GM19351 (cell line): ENCODE data around the gene TCAF1.

ENCODE experiments used
- ATAC-seq: cut with Tn5 transposase; IDR thresholded peaks from one replicate; pipeline ENCODE4 v1.9.1; 2021; ENCODE audit warnings: mild to moderate bottlenecking, moderate library complexity; ENCODE audit not compliant: unreplicated experiment

Gene TCAF1

GRCh38 chr7:143901668-143902331 is at the start of gene TCAF1:
TCAF1 (minus strand) TSS chr7:143902176; CDS start chr7:143876608, 25,568 bp downstream.
- ATAC-seq, result peak; percentile 86

GRCh38 chr7:143948733-143949132 is 46.8 kb upstream of the TCAF1 start:
- ATAC-seq, result no peak

DNA sequence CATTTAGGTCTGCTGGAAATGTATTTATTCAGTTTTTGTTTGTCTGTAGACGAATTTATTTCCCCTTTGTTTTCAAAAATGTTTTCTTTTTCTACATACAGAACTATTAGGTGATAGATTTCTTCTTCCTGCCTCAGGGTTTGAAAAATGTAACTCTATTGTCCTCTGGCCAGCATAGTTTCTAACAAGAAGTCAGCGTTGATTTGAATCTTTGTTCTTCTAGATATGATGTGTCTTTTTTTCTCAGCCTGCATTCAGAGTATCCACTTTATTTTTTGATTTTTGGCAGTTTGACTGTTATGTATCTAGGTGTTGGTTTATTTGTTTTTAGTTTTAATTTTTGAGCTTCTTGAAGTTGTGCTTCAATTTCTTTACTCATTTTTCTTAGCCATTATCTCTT is 45.1 kb upstream of the TCAF1 start:
- ATAC-seq, result no peak

- ATAC-seq, result no peak
Measured at GRCh38 chr7:143945423-143945822, 43.4 kb upstream of the TCAF1 start.

DNA sequence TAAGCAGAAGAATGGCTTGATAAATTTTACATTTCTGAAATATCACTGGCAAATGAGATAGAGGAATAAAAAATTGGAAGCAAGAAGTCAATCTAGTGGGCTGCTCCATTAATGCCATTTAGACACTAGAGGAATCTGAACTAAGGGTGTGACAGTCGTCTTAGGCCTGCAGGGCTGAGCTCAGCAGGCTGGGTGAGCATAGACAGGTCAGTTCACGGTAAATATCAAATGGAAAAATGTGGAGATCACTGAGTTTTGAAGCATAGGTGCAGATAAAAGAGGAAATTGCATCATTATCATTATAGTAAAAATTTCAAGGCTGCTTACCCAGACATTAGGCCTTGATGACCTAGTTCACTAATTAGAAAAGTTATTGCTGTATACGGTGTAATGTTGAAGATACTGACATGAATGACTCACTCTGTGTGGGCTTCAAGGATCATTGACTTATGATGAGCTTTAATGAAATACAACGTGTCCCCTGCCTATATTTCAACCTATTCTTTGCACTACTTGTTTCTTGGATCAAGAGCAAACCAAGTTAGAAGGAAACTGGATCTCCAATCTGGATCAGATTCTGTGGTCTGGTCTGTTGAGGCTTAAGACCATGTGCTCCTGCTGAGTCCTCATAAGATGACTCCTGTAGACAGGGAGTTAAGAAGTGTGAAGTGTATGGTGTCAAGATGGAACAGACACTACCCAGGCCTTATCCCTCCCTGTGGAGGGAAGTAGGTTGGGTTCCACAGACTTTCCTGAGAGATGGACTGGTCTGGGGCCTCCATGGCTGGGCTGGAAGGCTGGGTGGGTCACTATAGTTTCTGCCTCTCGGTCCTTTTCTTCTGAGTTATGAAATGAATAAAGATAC is 36.6 kb upstream of the TCAF1 start:
- no peak for ATAC-seq

- ATAC-seq, result no peak
Measured at GRCh38 chr7:143936087-143937009, 34.4 kb upstream of the TCAF1 start.

GRCh38 chr7:143934526-143935325 is 32.8 kb upstream of the TCAF1 start, which contains the start of gene OR2F2:
OR2F2 (plus strand) TSS chr7:143935233; CDS start chr7:143935233, 0 bp downstream.
- no peak for ATAC-seq

GRCh38 chr7:143931739-143932138 is 29.8 kb upstream of the TCAF1 start:
- ATAC-seq, result no peak

- ATAC-seq, result peak; percentile 63
Measured at GRCh38 chr7:143929224-143929920, 27.4 kb upstream of the TCAF1 start.

- no peak for ATAC-seq
Measured at GRCh38 chr7:143924851-143925250, 22.9 kb upstream of the TCAF1 start.

GRCh38 chr7:143914938-143915652 is 13.1 kb upstream of the TCAF1 start:
- ATAC-seq, result no peak

GRCh38 chr7:143913945-143914615 is 12.1 kb upstream of the TCAF1 start:
- ATAC-seq, result no peak

DNA sequence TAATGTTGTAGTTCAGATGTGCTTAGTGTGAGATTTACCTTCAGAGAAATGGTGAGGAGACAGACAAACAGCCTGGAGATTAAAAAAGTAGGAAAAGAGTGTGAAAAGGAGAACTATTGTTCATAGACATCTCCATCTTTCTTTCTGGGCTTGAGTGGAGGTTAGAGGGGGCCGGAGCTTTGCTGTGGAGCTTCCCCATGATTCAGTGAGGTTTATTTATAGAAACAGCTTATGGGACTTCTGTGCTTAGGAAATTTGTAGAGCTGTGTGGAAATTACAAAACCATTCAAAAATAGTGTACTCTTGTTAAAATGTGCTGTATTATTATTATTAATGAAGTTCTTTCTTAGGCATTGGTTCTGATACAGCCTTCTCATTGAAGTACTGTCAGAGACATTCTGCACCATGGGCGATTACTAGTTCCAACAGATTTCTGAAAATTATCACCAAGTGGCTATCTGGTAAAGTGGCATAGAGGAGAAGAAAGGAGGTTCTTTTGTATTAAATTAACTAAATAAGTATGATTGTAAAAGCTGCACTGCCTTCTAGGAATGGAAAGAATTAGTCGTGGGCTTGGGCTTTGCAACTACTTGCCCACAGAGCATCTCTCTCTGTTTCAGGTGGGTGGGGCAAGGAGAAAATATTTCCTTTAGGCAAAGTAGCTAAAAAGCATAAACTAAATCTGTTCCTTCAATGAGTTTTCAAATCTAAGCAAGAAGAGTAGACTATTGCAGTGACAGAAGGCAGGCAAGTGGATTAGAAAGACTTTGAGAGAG is 8.7 kb upstream of the TCAF1 start:
- ATAC-seq, result no peak

DNA sequence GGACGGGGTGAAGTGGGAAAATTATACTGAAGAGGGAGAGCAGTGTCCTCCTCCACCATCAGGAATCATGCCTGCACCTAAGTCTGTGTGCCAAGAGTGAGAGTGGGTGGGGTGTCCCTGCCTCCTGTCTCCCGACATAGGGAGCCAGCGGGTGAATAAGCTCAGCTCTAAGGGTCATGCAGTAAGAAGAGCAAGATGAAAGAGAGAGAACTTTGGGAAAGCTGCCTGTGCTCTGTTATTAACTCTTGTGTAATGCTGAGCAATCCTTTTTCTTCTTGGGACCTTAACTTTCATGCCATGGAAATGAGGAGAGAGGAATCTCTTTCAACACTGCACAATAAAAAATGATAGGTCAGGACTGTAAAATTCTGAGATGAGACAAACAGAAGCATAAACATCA is 7.9 kb upstream of the TCAF1 start:
- no peak for ATAC-seq

DNA sequence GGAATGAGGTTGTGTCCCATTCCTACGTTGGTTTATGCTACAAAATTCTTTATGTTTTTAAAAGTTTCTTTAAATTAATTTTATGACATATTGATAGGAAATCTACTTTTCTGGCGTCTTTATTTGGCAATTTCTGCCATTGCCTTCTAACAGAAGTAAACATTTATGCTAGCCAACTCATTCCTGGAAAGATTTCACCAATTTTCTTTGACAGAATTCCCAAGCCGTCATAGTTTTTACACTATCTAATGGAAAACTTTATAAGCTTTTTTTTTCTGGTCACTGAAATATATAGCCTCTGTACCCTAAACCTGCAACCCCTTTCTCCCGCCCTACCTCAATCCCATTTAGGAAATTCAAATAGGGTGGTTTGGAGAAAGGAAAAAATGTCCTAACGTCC is 6.1 kb upstream of the TCAF1 start:
- no peak for ATAC-seq

DNA sequence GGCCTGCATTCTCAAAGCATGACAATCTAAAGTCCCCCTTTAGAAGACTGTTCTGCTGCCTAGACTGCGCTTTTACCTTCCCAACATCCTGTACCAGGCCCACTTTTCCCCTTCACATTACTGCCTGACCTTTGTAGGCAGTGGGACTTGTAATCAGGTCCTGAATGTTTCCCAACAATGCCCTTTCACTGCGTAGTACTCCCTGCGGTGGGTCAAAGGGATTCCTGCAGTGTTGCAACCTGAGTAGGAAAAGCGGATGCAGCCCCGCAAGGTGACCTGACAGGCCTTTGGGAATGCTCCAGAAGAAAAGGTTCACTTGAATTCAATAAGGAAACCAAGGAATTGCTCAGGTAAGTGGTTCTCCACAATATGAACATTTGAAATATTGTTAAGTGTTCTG is 4.9 kb upstream of the TCAF1 start:
- no peak for ATAC-seq

DNA sequence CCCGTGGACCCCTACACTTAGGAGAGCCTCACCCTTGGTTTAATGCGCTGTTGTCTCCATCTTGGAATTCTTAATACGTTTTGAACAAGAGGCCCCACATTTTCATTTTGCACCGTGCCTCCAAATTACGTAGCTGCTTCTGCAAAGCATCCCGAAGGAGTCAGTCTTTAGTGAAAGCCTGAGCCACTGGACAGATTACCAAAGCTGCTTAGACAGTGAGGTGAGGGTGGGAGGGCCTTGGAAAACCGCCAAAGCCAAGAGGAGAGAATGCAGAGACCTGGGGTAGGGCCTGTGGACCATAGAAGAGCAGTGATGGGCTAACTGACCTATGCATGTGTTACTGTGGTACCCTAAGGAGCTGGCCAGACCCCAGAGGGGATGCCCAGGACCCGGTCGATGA is 4.2 kb upstream of the TCAF1 start:
- no peak for ATAC-seq

- ATAC-seq, result no peak
Measured at GRCh38 chr7:143905509-143905908, 3.5 kb upstream of the TCAF1 start.
